ENCODE measurements around the gene C14orf93.

Gene C14orf93

GRCh38 chr14:23009939-23010726, at the start of gene C14orf93:
C14orf93 (minus strand) TSS chr14:23010143; CDS start chr14:22999023, 11,120 bp downstream.
- peak; percentile 85 for DNase-seq (ENCODE audit: low read depth, low spot score)

GRCh38 chr14:23058654-23059504, 48.9 kb upstream of the C14orf93 start:
- DNase-seq (ENCODE audit: low read depth, low spot score), result no peak

GRCh38 chr14:23057757-23058653, 48.1 kb upstream of the C14orf93 start:
- peak; percentile 94 for DNase-seq (ENCODE audit: low read depth, low spot score)

GRCh38 chr14:23056956-23057756, 47.2 kb upstream of the C14orf93 start, which contains the start of gene CDH24:
CDH24 (minus strand) TSS chr14:23057520; CDS start chr14:23055733, 1,787 bp downstream.
- peak; percentile 89 for DNase-seq (ENCODE audit: low read depth, low spot score)

- DNase-seq (ENCODE audit: low read depth, low spot score), result peak; percentile 80
These were observed 46.4 kb upstream of the C14orf93 start for GRCh38 chr14:23056145-23056955.

- DNase-seq (ENCODE audit: low read depth, low spot score), result peak; percentile 42
These were observed 45.7 kb upstream of the C14orf93 start for GRCh38 chr14:23055621-23056144.

GRCh38 chr14:23055147-23055550, 45.2 kb upstream of the C14orf93 start:
- DNase-seq (ENCODE audit: low read depth, low spot score), result no peak

- DNase-seq (ENCODE audit: low read depth, low spot score), result no peak
These were observed 44.3 kb upstream of the C14orf93 start for GRCh38 chr14:23054000-23054811.

GRCh38 chr14:23053426-23053825, 43.5 kb upstream of the C14orf93 start:
- DNase-seq (ENCODE audit: low read depth, low spot score), result no peak

GRCh38 chr14:23052671-23053070, 42.7 kb upstream of the C14orf93 start:
- no peak for DNase-seq (ENCODE audit: low read depth, low spot score)

- DNase-seq (ENCODE audit: low read depth, low spot score), result peak; percentile 32
These were observed 42.3 kb upstream of the C14orf93 start for GRCh38 chr14:23052182-23052623.

- no peak for DNase-seq (ENCODE audit: low read depth, low spot score)
These were observed 41.5 kb upstream of the C14orf93 start for GRCh38 chr14:23051141-23052057.

- DNase-seq (ENCODE audit: low read depth, low spot score), result no peak
These were observed 39.1 kb upstream of the C14orf93 start for GRCh38 chr14:23049011-23049410.

- DNase-seq (ENCODE audit: low read depth, low spot score), result no peak
These were observed 38.1 kb upstream of the C14orf93 start for GRCh38 chr14:23047751-23048693.

- DNase-seq (ENCODE audit: low read depth, low spot score), result peak; percentile 46
These were observed 37.2 kb upstream of the C14orf93 start for GRCh38 chr14:23047034-23047634.
